NCI-H774 (cell line): ENCODE results near the gene SLC24A3.

Experiments
- DNase-seq: peaks from one replicate; lab custom pipeline; 2025; lab: John Stamatoyannopoulos, UW

The SLC24A3 gene

DNA sequence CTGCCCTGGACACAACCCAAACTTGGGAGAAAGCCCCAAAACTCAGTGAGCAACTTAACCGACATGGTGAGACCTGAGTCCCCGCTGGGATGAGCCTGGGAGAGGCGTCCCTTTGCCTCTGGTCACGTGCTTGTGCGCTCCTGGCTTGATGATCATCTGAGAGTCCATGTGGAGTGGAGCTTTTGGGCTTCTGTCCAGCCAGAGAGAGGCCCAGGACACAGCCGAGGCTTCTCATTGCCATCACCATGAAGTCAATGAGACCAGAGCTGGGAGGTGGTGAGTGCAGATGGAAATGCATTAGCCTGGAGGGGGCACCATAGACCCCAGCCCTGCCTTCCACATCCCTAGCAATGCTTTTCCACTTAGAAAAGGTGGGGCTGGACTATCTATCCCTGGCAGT lies 250.0 kb downstream of the SLC24A3 start:
- DNase-seq = no peak

DNA sequence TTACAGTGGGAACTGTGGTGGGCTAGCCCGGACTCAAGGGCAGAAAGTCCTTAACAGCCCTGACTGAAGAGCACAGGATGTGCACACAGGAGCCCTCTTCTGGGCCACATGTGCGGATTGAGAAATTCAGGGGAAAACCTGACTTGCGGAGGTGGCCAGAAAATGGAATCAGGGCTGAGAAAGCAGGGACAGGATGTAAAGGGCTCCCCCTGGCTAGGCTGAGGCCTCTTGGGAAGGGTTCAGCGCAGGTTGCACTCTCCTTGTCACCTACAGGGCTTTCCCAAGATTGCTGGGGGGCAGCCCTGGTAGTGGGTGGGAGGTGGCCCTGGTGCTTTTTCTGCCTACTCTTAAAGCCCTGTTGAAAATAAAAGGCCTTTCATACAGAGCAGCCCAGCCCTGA lies 251.2 kb downstream of the SLC24A3 start:
- no peak for DNase-seq

DNA sequence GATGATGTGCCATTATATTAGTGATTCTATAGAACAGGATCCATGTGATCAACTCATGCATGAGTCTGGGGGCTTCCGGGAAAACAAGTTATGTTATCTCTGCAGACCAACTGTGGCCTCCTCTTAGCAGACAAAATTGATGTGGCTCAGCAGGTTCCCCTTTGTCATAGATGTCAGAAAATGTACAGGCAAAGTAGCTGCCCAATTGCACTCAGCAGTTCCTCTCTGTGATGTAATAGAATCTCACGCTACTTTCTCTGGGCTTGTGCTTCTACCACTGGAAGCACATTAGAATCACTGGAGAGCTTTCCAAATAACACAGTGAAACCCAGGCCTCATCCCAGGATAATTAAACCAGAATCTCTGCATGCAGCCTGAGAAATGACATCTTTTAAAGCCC lies 253.1 kb downstream of the SLC24A3 start:
- no peak for DNase-seq

DNA sequence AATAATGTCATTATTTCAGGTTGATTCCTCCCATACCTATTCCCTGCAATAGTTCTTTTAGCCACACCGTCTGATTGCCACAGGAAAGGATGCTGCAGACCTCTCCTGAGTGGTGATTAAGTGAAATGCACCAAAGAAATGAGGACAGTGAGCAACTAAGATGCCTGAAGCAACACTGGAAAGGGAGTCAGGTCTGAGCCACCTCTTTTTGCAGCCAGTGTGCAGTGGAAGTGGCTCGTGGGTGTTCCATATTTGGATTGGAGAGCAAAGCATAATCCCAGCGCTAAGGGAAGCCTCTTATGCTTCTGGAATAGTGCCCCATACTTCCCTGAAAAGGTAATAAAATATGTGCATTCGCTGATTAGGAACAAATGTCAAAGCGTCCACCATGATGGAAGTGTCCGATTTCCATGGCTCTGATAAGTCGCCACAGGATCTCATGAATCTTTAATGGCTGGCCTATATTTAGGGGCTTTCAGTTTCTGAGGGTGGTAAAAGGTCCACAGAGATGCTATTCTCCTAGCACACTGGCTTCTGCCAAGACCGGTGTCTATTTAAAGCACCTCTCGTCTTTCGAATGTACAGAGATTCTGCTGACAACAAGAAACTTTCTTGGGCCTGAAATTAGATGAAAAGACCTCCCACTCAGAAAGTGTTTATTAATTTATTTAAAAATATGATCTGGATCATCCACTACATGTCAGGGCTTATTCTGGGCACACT lies 253.9 kb downstream of the SLC24A3 start:
- DNase-seq = no peak

DNA sequence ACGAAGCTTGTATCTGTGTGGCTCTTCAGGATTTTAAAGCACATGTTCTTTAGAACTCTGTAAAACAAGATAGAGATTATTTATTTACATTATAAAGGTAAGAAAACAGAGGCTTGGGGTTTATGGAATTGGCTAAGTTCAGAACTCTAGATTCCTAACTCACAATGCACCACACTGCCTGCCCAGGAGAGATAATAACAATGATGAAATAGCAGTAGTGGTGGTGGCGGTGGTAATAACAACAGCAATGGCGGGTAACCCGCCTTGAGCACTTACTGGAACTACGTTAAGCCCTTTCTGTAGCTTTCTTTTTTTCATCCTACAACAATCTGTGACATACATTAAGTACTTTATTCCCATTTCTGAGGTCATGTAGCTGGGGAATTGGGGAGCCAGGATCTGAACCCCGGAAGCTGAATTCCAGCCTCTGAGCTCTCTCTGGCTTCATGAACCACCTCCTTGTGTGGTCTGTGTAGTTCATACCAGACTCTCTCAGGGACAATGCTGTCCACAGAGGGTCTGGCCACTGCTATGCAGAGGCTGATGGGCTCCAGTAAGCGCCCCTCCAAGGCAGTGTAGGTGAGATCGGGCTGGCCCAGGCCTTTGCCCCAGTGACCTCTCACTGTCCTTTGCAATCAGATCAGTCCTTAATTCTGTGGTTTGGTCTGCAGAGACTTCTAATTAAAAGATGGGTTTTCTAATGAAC lies 260.9 kb downstream of the SLC24A3 start:
- no peak for DNase-seq

DNA sequence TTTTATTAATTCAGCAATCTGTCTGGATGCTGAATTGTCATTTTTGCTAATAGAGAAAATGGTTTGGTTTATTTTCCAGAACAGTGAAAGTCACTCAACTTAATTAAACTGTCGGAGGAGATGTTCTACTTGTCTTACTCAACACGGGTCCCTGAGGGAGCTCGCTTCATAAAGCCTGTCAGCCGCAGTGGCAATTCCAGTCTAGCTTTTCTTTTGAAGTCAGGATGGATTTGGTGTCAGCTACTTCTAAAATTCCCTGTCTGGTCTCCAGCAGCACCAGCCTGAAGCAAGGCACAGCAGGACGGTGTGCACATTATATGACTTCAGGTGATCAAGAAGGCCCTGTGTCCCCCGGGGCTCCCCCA lies 261.5 kb downstream of the SLC24A3 start:
- no peak for DNase-seq

DNA sequence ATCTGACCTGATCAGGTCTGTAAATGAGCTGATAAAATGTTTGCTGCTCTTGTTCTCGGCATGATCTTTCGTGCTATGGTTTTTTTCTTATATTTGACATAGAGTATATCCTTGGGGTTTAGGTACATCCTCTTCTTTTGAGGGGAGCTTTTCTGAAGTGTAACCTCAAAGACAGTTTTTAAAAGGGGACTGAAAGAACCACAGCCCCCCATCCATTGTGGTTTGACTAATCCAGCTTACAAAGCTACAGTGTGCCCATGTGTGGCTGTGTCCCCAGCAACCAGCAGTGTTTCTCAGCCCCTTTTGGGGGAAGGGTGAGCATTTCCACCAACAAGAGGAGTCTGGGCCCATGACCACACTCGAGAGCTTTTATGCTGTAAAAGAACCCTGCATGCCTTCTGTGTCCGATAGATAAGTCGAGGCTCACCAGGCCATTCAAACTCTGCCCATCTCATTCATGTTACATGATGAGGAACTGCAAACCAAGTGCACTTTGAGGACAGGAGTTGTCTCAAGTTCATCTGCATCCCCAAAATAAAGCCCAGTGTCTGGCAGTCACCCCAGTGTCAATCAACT lies 266.0 kb downstream of the SLC24A3 start:
- DNase-seq = no peak

DNA sequence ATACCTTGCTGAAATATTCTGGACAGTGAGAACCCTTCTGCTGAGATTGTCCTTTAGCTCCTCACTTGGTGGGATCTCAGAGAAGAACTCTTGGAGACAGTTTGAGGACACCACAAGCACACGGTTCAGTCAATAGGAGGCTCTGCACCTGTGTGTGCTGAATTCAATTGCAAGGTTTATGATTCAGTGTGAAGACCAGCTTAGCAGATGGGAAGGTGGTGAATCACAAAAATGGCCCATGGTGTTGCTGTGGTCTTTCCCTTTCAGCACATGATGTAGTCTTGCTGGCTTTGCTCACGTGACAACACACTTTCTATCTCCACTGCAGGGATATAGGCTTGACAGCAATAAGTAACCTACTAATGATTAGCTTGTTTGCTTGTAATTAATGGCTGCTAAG lies 270.3 kb downstream of the SLC24A3 start:
- DNase-seq = no peak

DNA sequence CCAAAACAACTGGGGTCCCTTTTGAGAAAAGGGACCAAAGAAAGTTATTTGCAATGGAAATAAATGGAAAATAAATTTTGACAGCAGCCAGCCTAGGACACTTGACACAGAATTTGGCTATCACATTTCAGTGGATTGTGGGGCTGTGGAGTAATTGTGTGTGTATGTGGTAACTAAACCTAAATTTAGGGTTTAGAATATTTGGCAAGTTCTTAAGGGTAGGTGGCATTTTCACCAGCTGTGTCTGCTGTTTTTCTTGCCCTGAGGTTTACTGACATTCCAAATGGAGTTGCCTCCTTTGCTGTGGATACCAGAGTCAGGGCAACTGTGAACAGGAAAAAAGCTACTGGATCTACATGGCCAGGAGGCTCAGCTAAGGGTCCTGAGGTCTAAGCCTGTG lies 270.9 kb downstream of the SLC24A3 start:
- DNase-seq = no peak

DNA sequence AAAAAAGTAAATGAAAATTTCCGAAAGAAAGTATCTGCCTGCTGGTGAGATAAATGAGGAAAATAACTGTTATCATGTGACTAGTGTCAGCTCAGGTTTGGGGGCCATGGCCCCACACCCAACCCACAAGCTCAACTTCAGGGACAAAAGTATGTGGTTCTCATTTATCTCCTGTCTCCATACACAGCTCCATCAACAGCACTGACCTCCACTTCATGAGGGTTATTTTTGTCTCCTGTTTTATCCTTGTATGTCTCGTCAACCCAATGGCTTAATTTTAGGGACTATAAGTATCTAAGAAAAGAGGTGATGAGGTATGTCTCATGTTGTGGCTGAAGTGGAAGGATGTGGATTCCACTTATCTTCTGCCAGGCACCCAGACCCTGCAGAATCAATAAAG lies 274.0 kb downstream of the SLC24A3 start:
- no peak for DNase-seq

DNA sequence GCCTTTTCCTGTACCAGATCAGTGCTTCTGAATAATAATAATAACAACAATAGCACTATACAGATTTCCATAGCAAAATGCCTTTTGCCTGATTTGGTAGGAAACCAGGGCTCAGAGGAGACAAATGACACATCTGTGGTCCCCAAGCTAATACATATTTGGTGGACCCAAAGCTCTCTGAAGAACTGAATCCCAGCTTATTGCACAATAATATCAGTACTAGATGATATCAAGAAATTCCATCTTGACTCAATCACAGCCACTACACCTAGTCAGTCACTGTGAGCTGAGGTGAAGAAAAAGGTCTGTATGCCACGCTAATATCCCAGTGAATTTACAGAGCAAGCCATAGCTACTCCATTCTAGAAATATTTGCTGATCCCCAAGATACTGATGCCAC lies 275.0 kb downstream of the SLC24A3 start:
- DNase-seq = no peak

DNA sequence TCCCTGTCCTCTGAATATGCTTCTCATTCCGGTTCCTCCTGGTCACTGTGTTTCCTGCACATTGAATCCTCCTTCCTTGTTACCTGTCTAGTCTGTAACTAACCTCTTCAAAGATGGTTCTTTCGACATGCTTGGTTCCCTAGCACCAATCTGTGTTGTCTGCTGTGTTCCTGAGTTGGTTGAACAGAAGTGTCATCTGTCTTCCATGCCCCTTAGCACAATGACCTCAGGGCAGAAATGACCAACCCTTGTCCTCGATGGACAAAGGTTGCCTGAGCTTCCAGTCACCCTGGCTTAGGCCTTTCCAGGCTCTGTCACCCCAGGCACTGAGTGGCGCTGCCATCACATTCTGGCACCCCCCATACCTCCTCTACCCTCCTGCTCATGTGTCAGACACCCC lies 278.8 kb downstream of the SLC24A3 start:
- DNase-seq = no peak

DNA sequence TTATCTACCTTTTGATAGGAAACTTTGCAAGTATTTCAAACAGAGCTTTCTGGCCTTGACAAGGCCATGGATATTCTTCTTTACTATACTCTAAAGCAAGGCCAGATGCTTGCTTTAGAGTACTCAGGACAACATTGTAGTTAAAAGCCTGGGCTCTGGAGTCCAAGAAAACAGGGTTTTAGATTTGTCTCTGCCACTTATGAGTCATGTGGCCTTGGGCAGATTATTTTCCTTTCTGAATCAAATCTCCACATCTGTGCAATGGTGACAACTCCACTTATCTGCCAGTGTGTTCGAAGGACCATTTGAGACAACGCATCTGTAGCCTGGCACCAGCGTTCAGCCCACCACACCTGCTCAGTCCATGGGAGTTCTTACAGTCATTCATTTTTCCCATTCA lies 279.7 kb downstream of the SLC24A3 start:
- no peak for DNase-seq

DNA sequence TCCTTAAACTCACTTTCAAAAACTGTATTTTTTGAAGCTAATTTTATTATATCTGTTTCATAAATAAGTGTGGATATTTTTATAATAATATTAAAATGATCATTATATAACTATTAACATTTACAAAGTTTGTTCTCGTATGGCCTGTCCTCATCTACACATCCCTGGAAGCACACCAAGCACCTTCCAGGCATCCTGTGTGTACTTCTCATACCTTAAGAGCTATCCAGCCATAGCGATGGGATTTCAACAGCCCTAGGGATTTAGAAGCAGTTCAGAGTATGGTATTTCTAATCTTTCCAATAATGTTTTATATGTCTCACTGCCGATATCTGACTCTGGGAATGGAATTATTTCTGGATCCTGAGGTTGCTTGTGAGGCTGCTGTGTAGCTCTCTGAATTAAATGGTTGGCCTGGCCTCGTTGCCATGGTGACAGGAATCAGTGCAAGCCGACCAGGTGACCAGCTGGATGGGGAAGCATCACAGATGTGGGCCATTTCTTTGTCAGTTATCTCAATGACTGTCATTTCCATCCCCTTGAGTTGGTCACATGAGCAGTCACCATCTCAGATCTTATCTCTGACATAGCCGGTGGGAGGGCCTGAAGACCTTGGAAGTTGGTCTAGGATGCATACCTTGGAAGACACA lies 280.4 kb downstream of the SLC24A3 start:
- DNase-seq = no peak

DNA sequence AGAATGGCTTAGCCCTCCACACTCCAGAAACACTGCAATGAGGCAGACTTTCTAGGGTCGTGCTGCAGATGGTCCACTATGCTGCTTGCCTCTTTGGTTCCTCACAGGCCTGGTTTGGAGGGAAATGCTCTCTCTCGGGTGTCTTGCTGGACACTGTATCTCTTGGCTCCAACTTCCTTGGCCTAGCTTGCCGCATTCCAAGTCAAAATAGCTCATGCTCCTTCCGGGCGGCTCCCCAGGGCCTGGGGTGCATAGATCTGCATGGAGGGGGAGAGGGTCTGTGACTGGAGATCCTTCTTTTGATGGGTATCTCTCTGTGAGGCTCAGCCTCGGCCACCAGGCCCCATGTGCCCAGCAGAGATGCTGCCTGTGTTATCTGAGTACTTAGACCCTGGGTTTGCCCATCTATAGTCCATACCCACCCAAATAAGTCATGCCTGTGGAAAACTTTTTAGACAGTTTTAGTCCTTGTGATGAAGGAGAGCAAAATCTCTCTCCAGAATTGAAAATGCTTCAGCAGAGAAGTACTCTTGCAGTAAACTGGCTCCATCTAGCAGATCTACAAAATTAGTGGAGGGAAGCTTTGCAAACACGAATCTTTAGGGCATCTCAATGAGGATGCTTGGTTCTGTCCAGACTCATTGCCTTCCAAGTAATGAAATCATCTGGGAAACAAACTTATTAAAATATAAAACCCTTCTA lies 281.5 kb downstream of the SLC24A3 start:
- DNase-seq = no peak

DNA sequence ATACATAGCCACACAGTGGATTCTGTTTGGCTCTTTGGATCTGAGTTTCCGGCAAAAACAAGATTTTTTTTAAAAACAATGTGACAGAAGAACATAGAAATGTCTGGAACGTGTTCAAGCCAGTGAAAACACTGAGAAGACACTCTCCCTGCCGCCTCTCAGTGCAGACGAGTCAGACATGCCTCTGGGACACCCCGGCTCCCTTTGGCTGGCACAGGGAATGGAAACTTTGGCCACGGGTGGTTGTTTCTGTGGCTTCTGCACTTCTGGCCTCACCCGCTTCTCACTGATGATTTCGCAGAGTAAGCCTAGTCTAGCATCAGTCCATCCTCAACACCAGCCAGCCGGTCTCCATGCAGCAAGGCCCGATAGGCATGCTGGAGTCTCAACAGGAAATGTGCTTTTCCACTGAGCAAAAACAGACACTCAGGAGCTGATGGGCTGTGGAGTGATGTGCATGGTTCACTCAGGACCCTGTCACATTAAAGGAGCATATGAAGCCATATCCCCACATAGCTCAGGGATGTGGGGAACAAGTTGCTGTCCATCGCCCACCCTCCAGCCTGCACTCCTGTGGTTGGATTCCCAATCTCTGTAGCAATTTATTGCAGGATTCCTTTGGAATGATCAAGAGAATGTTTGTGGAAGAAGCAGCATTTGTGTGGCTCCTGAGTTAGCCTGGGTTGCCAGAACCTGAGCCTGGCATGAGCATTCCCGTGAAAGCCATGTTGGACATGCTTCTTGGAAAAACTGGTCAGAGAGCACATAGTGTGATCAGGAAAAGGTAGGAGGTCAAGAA lies 283.7 kb downstream of the SLC24A3 start:
- no peak for DNase-seq

DNA sequence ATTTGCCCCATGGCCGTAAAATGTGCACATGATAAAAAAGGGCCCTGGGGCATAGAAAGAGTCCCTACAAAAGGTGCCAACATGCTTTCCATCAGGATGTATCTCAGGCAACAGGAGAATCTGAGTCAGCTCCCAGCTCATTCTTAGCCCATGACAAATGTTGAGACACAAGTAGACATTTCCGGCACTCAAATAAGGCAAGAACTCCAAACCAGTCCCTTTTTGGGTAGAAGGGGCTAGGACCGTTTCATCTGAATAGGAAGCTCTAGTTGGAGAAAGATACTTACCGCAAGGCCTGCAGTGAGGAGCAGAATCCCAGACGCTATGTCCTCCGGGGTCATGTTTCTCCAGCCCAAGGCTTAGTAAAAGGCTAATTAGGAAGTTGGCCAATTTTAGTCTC lies 284.6 kb downstream of the SLC24A3 start:
- no peak for DNase-seq

DNA sequence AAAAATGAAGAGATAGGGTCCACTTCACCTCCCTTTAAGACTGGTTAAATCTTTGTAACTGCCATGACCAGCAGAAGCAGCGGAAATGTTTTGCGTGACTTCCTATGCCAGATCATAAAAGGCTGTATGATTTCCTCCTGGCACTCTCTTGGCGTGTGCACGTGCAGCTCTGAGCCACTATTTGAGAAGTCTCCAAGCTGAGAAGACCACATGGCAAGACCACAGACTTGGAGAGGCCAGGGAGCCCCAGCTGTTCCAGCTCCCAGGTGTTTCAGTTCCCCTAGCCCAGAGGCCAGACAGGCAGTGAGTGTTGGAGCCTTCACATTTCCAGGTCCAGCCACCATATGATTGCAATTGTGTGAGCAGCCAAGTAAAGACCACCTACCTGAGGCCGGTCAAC lies 286.3 kb downstream of the SLC24A3 start:
- DNase-seq = no peak

DNA sequence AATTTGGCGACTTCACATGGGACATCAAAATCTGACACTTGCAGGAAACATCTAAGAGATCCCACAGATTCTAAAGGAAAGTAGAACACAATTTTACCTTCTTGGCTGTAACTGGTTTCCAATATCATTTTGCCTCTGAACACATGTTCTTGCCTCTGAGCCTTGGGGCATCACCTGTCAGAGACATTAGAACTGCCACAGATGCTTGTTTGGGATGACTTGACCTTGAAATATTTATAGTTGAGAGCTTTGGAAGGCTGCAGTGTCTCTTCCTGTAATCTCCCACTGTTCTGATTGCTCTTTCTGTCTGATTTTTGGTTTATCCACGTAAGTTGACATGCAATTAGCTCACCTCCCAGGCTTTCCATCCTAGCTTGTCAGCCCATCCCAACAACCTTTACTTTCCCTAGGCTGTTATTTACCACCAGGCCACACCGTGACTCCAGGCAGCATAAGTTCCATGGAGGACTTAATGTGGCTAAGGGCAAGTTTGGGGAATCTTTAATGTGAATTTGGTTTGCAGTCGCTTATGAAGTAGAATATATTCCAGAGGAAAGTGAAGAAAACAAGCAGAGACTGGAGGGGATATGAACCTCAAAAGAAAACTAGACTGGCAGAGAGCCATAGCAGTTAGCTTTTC lies 289.2 kb downstream of the SLC24A3 start:
- no peak for DNase-seq

DNA sequence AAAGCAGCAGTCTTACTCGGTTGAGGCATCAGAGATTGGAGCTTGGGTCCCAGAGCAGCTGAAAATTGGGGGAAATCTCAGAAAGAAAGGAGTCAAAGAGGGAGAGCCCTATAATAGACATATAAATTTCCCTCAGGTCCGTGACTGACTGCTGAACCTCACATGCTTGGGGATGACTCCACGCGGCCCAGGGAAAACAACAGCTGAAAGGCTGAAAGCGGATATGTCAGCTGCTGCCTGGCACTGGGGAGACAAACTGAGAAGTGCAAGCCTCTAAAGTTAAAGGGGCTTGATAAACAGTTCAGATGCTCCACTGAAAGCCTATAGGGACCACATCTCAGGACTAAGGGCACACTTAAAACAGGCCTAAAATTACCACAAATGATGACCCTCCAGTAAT lies 289.7 kb downstream of the SLC24A3 start:
- DNase-seq = no peak

DNA sequence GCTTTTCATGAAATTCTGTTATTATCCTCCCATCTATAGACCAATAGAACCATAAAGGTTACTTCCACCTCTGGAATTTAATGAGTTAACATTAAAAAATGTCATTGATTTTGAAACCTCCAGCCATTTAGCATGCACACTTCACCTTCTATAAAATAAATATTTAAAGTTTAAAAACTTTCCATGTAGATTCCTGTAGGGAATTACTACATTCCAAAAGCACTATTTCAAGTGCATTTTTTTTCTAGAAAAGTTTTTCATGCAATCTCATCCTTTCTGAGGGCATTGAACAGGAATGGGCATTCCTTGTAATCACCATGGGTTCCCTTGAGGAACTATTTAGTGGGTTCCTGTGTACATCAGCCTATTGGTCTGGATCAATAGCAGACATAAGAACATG lies 291.8 kb downstream of the SLC24A3 start:
- no peak for DNase-seq
